Spinal cord (tissue), 10 donors: ENCODE data around the gene DEGS2. TPM values are rescaled to one million over a fixed set of nuclear protein-coding genes. Genes with fewer than 3 reads are reported as not detected.

Source experiments
- DNase-seq, 6 donors: peaks; one replicate each; pipeline versions ENCODE4 v3.0.0 to v3.0.0-alpha.2; 2013 to 2015; ENCODE audit warnings: low spot score in 6 of 6, low read depth in 4 of 6
- H3K27ac ChIP-seq: one replicate; pipeline ENCODE4 v1.5.1; 2013; ENCODE audit warnings: low read depth, low read length, control low read depth
- H3K27me3 ChIP-seq: one replicate; pipeline ENCODE4 v1.6.1; 2013; ENCODE audit warnings: low read length; ENCODE audit not compliant: control insufficient read depth, insufficient read depth
- H3K36me3 ChIP-seq: one replicate; pipeline ENCODE4 v1.6.1; 2013; ENCODE audit warnings: low read length; ENCODE audit not compliant: control insufficient read depth, insufficient read depth
- H3K4me1 ChIP-seq: one replicate; pipeline ENCODE4 v1.6.1; 2013; ENCODE audit warnings: low read length; ENCODE audit not compliant: control insufficient read depth, insufficient read depth
- H3K4me3 ChIP-seq: one replicate; pipeline ENCODE4 v1.5.1; 2013; ENCODE audit warnings: low read depth, low read length, control low read depth
- H3K9me3 ChIP-seq: one replicate; pipeline ENCODE4 v1.6.1; 2013; ENCODE audit warnings: low read length; ENCODE audit not compliant: control insufficient read depth, insufficient read depth
- WGBS: methylation state at CpG from one replicate; pipeline ENCODE4 v1.1.5; 2013; ENCODE audit warnings: missing lambda C conversion rate; ENCODE audit not compliant: insufficient coverage; 5-methylcytosine and 5-hydroxymethylcytosine counted together
- polyA plus RNA-seq, 2 donors: library from polyadenylated mRNA; unstranded; fragments of 120-200 nt; gene quantifications; one replicate each; pipeline ENCODE4 v1.2.1, GENCODE V29; 2013; ENCODE audit not compliant: insufficient read length in 2 of 2
- small RNA-seq: library from RNA; depleted of rRNA; stranded (forward); fragments of <200 nt; gene quantifications from one replicate; pipeline ENCODE3, GENCODE V24; 2014; ENCODE audit warnings: low replicate concordance
- total RNA-seq, 2 donors: library from RNA; depleted of rRNA in 1 of 2; stranded (reverse); fragments of 120-200 nt in 1 of 2; fragments of >200 nt in 1 of 2; gene quantifications; one replicate each; pipeline versions ENCODE4 v1.2.3 to v1.2.4, GENCODE V29; 2013 to 2014
- donor health status: healthy.

The DEGS2 gene
- total and polyA plus RNA-seq, 4 donors, result 0.99 to 7.4 (median 3.6) TPM

DNA sequence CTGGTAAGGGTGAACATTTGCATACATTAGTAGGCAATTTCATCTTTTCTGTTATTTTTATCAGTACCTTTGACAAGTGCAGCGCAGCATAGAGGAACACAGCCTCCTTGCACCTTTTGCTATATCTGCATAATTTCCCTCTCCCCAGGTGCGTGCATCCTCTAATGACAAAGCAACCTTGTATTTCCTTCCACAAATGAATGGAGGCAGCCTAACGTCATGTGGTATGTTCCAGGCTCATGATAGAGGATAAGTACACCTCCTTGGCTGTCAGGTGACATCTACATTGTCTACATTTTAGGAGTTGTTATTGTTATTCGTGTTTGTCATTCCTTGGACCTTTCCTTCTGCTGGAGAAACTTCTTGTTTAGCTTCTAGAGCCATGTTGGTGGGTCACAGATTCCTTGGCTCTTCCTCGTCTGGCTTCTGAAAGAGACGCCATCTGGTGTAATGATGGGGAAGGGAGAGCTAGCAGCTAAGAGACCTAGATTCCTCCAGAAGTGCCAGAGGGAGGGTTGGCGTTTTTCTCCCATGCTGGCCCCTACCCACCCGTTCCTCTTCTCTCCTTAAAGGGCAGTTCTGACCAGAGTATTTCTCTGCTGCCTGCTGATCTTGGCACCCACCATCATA is 57.2 kb downstream of the DEGS2 start:
- Histone ChIP-seq H3K36me3 (peaks cover 15% of the 10 kb centered on the region), H3K27ac (no peak overlapping the region), H3K27me3 (no peaks in the 10 kb centered on the region), H3K4me3 (no peak overlapping the region), H3K4me1 (peaks cover 15% of the 10 kb centered on the region), H3K9me3 (no peaks in the 10 kb centered on the region)
- DNase-seq, result peak in 1 of 6 donors; percentile 28
- WGBS, result 83% methylated on average over 1 of the region's 8 CpGs

- peaks cover 10% of the 10 kb centered on the region for H3K36me3 ChIP-seq
- no peak overlapping the region for H3K27ac ChIP-seq
- no peak overlapping the region for H3K4me3 ChIP-seq
- 95% methylated on average over 11 of the region's 14 CpGs for WGBS
- no peaks in the 10 kb centered on the region for H3K27me3 ChIP-seq
- no peaks in the 10 kb centered on the region for H3K9me3 ChIP-seq
- DNase-seq, result no peak
- H3K4me1 ChIP-seq, result peaks cover 15% of the 10 kb centered on the region
Observed at GRCh38 chr14:100100032-100100703, 59.3 kb downstream of the DEGS2 start.

DNA sequence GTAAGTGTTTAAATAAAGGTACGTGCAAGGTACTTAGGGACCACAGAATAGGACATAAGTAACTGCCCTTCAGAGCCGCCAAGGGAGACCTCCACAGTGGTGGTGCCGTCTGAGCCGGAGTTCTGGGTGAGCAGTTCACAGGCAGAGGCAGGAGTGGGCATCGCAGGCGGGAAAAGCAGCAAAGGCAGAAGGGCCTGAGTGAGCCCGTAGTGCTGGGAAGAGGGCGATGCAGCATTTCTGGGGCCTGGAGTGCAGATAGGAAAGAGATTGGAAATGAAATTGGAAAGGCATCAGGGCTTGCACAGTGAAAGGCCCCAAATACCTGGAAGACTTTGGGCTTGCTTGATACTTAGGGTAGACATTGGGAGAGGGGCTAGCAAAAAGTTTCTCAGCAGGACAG is 61.3 kb downstream of the DEGS2 start:
- Histone ChIP-seq H3K9me3 (no peaks in the 10 kb centered on the region), H3K4me3 (no peak overlapping the region), H3K4me1 (peaks cover 4% of the 10 kb centered on the region), H3K27ac (no peak overlapping the region), H3K36me3 (peaks cover 7% of the 10 kb centered on the region), H3K27me3 (no peaks in the 10 kb centered on the region)
- 85% methylated on average over 8 of the region's 8 CpGs for WGBS
- DNase-seq, result no peak

GRCh38 chr14:100096656-100097055 is 62.8 kb downstream of the DEGS2 start:
- H3K27ac ChIP-seq, result no peak overlapping the region
- WGBS, result no CpG with 5 or more reads among the region's 3 CpGs
- H3K4me1 ChIP-seq, result no peaks in the 10 kb centered on the region
- no peak for DNase-seq
- no peaks in the 10 kb centered on the region for H3K27me3 ChIP-seq
- peaks cover 12% of the 10 kb centered on the region for H3K36me3 ChIP-seq
- H3K4me3 ChIP-seq, result no peak overlapping the region
- H3K9me3 ChIP-seq, result no peaks in the 10 kb centered on the region

Small RNA genes lying within 50 kb of the gene (small RNA-seq; reads per million reads assigned to genes)
- gene MIR151B (3.8 reads per million, percentile 94 among the genes with 10 or more reads in this experiment), gene MIR342 (141 reads per million, percentile 98 among the genes with 10 or more reads in this experiment)

Other genes starting within 250 kb of the DEGS2 start
- gene EVL, start 94.2 kb downstream of the DEGS2 start, total RNA-seq, result 100 to 1,000 TPM in 1 of 2 donors, 10 to 100 TPM in 1; 70.9 to 142 TPM
- 100 to 1,000 TPM; 542 to 585 TPM for gene EVL, start 94.2 kb downstream of the DEGS2 start, polyA plus RNA-seq
- 10 to 100 TPM; 55.0 to 55.3 TPM for gene YY1, start 79.5 kb upstream of the DEGS2 start, total RNA-seq
- gene YY1, start 79.5 kb upstream of the DEGS2 start, polyA plus RNA-seq, result 10 to 100 TPM; 79.0 to 83.7 TPM
- gene SLC25A29, start 146.8 kb upstream of the DEGS2 start, total RNA-seq, result 10 to 100 TPM; 26.2 to 54.3 TPM
- 100 to 1,000 TPM in 1 of 2 donors, 10 to 100 TPM in 1; 82.6 to 131 TPM for gene SLC25A29, start 146.8 kb upstream of the DEGS2 start, polyA plus RNA-seq
- not detected for gene SLC25A47, start 163.7 kb upstream of the DEGS2 start, total RNA-seq
- gene SLC25A47, start 163.7 kb upstream of the DEGS2 start, polyA plus RNA-seq, result not detected
- gene WDR25, start 216.8 kb upstream of the DEGS2 start, total RNA-seq, result 10 to 100 TPM; 11.8 to 12.5 TPM
- 10 to 100 TPM; 12.1 to 12.3 TPM for gene WDR25, start 216.8 kb upstream of the DEGS2 start, polyA plus RNA-seq